PC-3 (cell line): ENCODE measurements around the gene GEN1. TPM values are rescaled to one million over a fixed set of nuclear protein-coding genes. Genes with fewer than 3 reads are reported as not detected.

Experiments
- ATAC-seq: fragments of 200-7000 bp; cut with Tn5 transposase; 2 replicates; pipeline ENCODE4 v1.9.1; 2020; ENCODE audit warnings: mild to moderate bottlenecking, moderate library complexity
- BruUV-seq: library from RNA; stranded (reverse); fragments of 400-500 nt; replicated peaks from 2 replicates; lab custom pipeline; 2021; lab: Mats Ljungman, UMichigan
- CTCF ChIA-PET: fragments of 300-600 bp; sonication (Branson Sonifier 250); formaldehyde crosslinking; loops from one replicate; lab custom pipeline; 2022; ENCODE audit warnings: antibody characterized with exemption; lab: Charles Lee
- POLR2A ChIA-PET: fragments of 300-600 bp; sonication (Branson Sonifier 250); formaldehyde crosslinking; loops from one replicate; lab custom pipeline; 2022; ENCODE audit warnings: antibody characterized with exemption; ENCODE audit not compliant: unreplicated experiment; lab: Charles Lee
- DNase-seq: peaks from one replicate; pipeline ENCODE4 v3.0.0-alpha.2; 2015
- H2AFZ ChIP-seq: fragments of 300-600 bp; sonication (generic); 2 replicates; pipeline ENCODE4 v1.6.0; 2016; ENCODE audit warnings: antibody characterized with exemption, low read length
- H3F3A ChIP-seq: fragments of 300-600 bp; sonication (generic); one replicate; pipeline ENCODE4 v1.6.0; 2017; ENCODE audit warnings: antibody characterized with exemption, low read length, control low read depth, mild to moderate bottlenecking; ENCODE audit not compliant: unreplicated experiment
- H3K27ac ChIP-seq: fragments of 300-600 bp; sonication (generic); 2 replicates; pipeline ENCODE4 v1.5.1; 2016; ENCODE audit warnings: mild to moderate bottlenecking, low read length
- H3K27me3 ChIP-seq: fragments of 300-600 bp; sonication (generic); 2 replicates; pipeline ENCODE4 v1.6.1; 2016; ENCODE audit warnings: low read length, mixed read lengths
- H3K36me3 ChIP-seq: fragments of 300-600 bp; sonication (generic); 2 replicates; pipeline ENCODE4 v1.6.1; 2016; ENCODE audit warnings: low read depth, mixed run types, low read length, mixed read lengths
- H3K4me1 ChIP-seq: fragments of 300-600 bp; sonication (generic); 2 replicates; pipeline ENCODE4 v1.5.1; 2016; ENCODE audit warnings: low read length; ENCODE audit not compliant: insufficient read depth
- H3K4me2 ChIP-seq: fragments of 300-600 bp; sonication (generic); 2 replicates; pipeline ENCODE4 v1.6.0; 2016; ENCODE audit warnings: low read length
- H3K4me3 ChIP-seq: fragments of 300-600 bp; sonication (generic); 2 replicates; pipeline ENCODE4 v1.5.1; 2016; ENCODE audit warnings: mild to moderate bottlenecking, low read length, mixed read lengths
- H3K79me2 ChIP-seq: fragments of 300-600 bp; sonication (generic); 2 replicates; pipeline ENCODE4 v1.6.1; 2017; ENCODE audit warnings: low read length, mixed read lengths
- H3K9ac ChIP-seq: fragments of 300-600 bp; sonication (generic); 2 replicates; pipeline ENCODE4 v1.6.0; 2016; ENCODE audit warnings: mild to moderate bottlenecking, low read length
- H3K9me2 ChIP-seq: fragments of 300-600 bp; sonication (generic); replicated peaks from 2 replicates; pipeline ENCODE4 v1.6.1; 2016; ENCODE audit warnings: mixed run types, low read length, mixed read lengths
- H3K9me3 ChIP-seq: fragments of 300-600 bp; sonication (generic); 2 replicates; pipeline ENCODE4 v1.6.1; 2016; ENCODE audit warnings: low read length, mixed read lengths
- H4K20me1 ChIP-seq: fragments of 300-600 bp; sonication (generic); 2 replicates; pipeline ENCODE4 v1.6.1; 2016; ENCODE audit warnings: low read length, mixed read lengths
- CTCF ChIP-seq: fragments of 300-600 bp; sonication (generic); conservative IDR thresholded peaks from 2 replicates; pipeline ENCODE4 v1.5.1; 2017; ENCODE audit warnings: antibody characterized with exemption, low read depth, mild to moderate bottlenecking, low read length
- EZH2 ChIP-seq: fragments of 300-600 bp; sonication (generic); IDR thresholded peaks from one replicate; pipeline ENCODE4 v1.6.1; 2017; ENCODE audit warnings: antibody characterized with exemption, mild to moderate bottlenecking, low read length; ENCODE audit not compliant: unreplicated experiment
- EZH2phosphoT487 ChIP-seq: fragments of 300-600 bp; sonication (generic); IDR thresholded peaks from 2 replicates; pipeline ENCODE4 v1.6.1; 2018; ENCODE audit warnings: mild to moderate bottlenecking, antibody characterized with exemption, low read length, borderline replicate concordance
- intact Hi-C: fragments of 100-400 bp; cut with micrococcal nuclease; formaldehyde crosslinking; loops from 2 replicates; pipeline ENCODE4 v1.9.0; 2023
- total RNA-seq: library from RNA; depleted of rRNA; stranded (reverse); fragments of >200 nt; gene quantifications from 2 replicates; pipeline ENCODE4 v1.2.3, GENCODE V29; 2014

Gene GEN1
- total RNA-seq, 1 experiment from 2014 or later, result 21.4 TPM

DNA sequence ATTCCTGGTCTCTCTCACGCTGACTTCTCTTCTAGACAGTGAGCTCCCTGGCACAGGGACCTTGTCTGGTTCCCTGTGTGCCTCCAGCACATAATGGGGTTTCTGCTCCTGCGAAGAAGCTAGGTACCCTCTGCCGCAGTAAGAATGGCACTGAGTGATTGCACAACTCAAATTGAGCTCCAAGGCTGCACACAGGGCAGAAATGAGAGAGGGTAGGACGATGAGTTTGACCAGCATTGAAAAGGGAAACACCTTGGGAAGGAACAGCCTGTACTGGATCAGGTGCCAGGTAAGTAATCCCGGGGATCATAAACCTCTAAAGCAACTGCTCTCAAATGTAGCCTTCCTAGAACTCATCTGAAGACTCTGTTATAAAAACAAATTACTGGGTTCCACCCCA is 41.4 kb downstream of the GEN1 start:
- DNase-seq (no peak), ATAC-seq (no peak)
- no peaks in the 10 kb centered on the region for H3K36me3 ChIP-seq
- no TSS peak for BruUV-seq
- POLR2A ChIA-PET, result no interaction called here
- H4K20me1 ChIP-seq, result no peaks in the 10 kb centered on the region
- no peaks in the 10 kb centered on the region for H3K4me1 ChIP-seq
- TF ChIP-seq CTCF, result no peak
- no peak for TF ChIP-seq EZH2phosphoT487
- no peak for TF ChIP-seq EZH2
- no peak overlapping the region for H3K9ac ChIP-seq
- no peaks in the 10 kb centered on the region for H3K9me2 ChIP-seq
- H3K79me2 ChIP-seq, result no peaks in the 10 kb centered on the region
- H3K4me3 ChIP-seq, result no peak overlapping the region
- H3K4me2 ChIP-seq, result no peak overlapping the region
- no peak overlapping the region for H3K27ac ChIP-seq
- intact Hi-C loops, result no loop called here
- H3F3A ChIP-seq, result no peaks in the 10 kb centered on the region
- peaks cover 57% of the 10 kb centered on the region for H3K27me3 ChIP-seq
- no peak overlapping the region for H2AFZ ChIP-seq
- CTCF ChIA-PET, result no interaction called here
- no peaks in the 10 kb centered on the region for H3K9me3 ChIP-seq

GRCh38 chr2:17798338-17798737 is 44.4 kb downstream of the GEN1 start:
- no peaks in the 10 kb centered on the region for H3F3A ChIP-seq
- no peaks in the 10 kb centered on the region for H4K20me1 ChIP-seq
- no peaks in the 10 kb centered on the region for H3K36me3 ChIP-seq
- TF ChIP-seq EZH2 (no peak), EZH2phosphoT487 (no peak), CTCF (no peak)
- no peak overlapping the region for H3K4me2 ChIP-seq
- H3K27ac ChIP-seq, result no peak overlapping the region
- H3K9ac ChIP-seq, result no peak overlapping the region
- no TSS peak for BruUV-seq
- no peaks in the 10 kb centered on the region for H3K79me2 ChIP-seq
- DNase-seq (no peak), ATAC-seq (no peak)
- ChIA-PET CTCF (no interaction called here), POLR2A (no interaction called here)
- no peak overlapping the region for H3K4me3 ChIP-seq
- no peaks in the 10 kb centered on the region for H3K9me3 ChIP-seq
- no peak overlapping the region for H2AFZ ChIP-seq
- H3K9me2 ChIP-seq, result no peaks in the 10 kb centered on the region
- intact Hi-C loops, result no loop called here
- H3K4me1 ChIP-seq, result no peaks in the 10 kb centered on the region
- peaks cover 64% of the 10 kb centered on the region for H3K27me3 ChIP-seq

DNA sequence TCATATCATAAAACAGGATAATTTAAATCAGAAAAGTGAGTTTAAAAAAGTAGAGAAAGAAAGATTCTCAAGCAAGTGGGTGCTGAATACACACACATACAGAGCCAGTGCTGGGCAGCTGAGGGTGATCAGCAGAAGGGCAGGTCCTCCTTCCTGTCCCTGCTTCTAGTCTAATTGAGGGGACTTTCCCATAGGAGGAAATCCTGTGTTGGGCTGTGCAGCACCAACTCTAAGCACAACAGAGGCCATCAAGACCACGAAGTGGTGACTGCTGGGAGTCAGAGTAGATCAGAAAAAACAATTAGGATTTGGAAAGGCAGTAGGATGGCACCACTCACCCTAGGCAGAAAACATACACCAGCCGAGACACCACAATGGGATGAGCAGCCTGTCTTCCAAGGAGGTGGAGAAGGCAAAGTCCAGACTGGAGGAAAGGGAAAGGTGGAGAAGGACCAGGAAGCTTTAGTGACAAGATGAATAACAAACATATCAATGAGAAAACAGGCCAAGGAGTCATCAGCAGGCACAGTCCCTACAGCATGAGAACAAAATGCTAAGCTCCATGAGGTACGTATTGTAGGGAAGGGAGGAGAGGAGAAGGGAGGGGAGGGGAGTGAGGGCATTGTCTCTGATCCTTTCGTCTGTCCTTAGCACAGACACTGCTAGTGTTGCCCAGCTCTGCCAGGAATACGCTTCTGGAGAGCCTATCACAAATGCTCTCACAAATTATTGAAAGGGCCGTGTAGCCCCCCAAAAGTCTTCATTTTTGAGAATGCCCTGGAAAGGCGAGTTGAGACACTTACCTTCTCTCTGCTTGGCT is 45.6 kb downstream of the GEN1 start:
- ChIA-PET CTCF (no interaction called here), POLR2A (no interaction called here)
- H3K9ac ChIP-seq, result no peak overlapping the region

More for the DNA sequence above, 45.6 kb downstream of the GEN1 start:
- TF ChIP-seq EZH2 (no peak), CTCF (no peak), EZH2phosphoT487 (no peak)
- ATAC-seq (no peak), DNase-seq (no peak)
- Histone ChIP-seq H3K9me2 (no peaks in the 10 kb centered on the region), H3K79me2 (no peaks in the 10 kb centered on the region), H3K4me3 (no peak overlapping the region), H2AFZ (no peak overlapping the region), H3K36me3 (no peaks in the 10 kb centered on the region), H3K27me3 (peaks cover 67% of the 10 kb centered on the region), H3K4me2 (no peak overlapping the region), H3K27ac (no peak overlapping the region), H3K4me1 (no peaks in the 10 kb centered on the region), H3F3A (no peaks in the 10 kb centered on the region), H3K9me3 (no peaks in the 10 kb centered on the region), H4K20me1 (no peaks in the 10 kb centered on the region)
- intact Hi-C loops, result no loop called here
- no TSS peak for BruUV-seq
